Fibroblast of lung (primary cell): ENCODE measurements around the gene AGBL4.

Source experiments
- CTCF ChIP-seq, 2 donors: IDR thresholded peaks in 1 of 2; conservative IDR thresholded peaks in 1 of 2; 1 replicate in 1 of 2; 2 replicates in 1 of 2; pipeline ENCODE4 v1.5.1; 2011 to 2012; ENCODE audit warnings: low read length in 2 of 2, control low read depth in 1 of 2, inconsistent platforms in 1 of 2, low read depth in 1 of 2, mild to moderate bottlenecking in 1 of 2
- EZH2 ChIP-seq: IDR thresholded peaks from 2 replicates; pipeline ENCODE4 v1.5.1; 2012; ENCODE audit warnings: low read length, control low read depth, mild to moderate bottlenecking; ENCODE audit errors: missing control alignments

- TF ChIP-seq CTCF (conservative IDR thresholded peaks at IDR 0.05 in 1 of 2, IDR thresholded peaks at IDR 0.05 in 1 of 2; ENCODE audit: low read depth in 1 of 2, low read length in 2 of 2) (no peak), EZH2 (no peak)
Observed at GRCh38 chr1:49622877-49623276, 400.9 kb downstream of the AGBL4 start.
